GM12891 (cell line): ENCODE measurements around the gene FAM149B1.

ENCODE experiments used
- POLR2A ChIP-seq: IDR thresholded peaks from 2 replicates; pipeline ENCODE4 v1.6.1; 2011; ENCODE audit warnings: low read depth, low read length, control low read depth
- TAF1 ChIP-seq: IDR thresholded peaks from 2 replicates; pipeline ENCODE4 v1.6.1; 2011; ENCODE audit warnings: low read depth, low read length, control low read depth

DNA sequence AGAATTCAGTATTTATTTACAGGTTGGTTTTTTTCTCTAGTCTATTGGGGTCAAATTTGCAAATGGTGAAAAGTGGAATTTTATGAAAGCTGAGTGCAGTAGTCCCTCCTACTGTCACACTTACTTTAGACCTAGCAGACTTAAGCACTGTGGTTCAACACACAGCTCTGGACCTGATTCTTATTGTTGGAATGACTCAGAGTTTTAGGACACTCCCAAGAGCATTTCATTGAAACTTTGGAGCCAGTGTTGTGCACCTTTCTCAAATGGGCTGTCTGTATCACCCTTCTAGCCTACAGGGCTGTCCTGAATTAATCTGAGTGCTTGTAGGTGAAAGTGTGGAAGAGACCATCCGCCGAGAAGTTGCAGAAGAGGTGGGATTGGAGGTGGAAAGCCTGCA is 41.6 kb upstream of the FAM149B1 start:
- no peak; the same call in 1 of the 2 replicates for TF ChIP-seq POLR2A
- no peak for TF ChIP-seq TAF1
